WI38 (cell line): ENCODE measurements around the gene PRIMA1.

Source experiments
- H3K4me3 ChIP-seq: 2 replicates; pipeline ENCODE4 v1.5.1; 2011; ENCODE audit warnings: low read depth, mild to moderate bottlenecking, control low read depth, low read length
- TF ChIP-seq, protein P1 (sequence below): IDR thresholded peaks from 2 replicates; pipeline ENCODE4 v1.5.1; 2012; ENCODE audit warnings: low read depth, mild to moderate bottlenecking, control low read depth, low read length

Gene PRIMA1

GRCh38 chr14:93716002-93716745 lies 72.1 kb downstream of the PRIMA1 start:
- TF ChIP-seq, protein P1, sequence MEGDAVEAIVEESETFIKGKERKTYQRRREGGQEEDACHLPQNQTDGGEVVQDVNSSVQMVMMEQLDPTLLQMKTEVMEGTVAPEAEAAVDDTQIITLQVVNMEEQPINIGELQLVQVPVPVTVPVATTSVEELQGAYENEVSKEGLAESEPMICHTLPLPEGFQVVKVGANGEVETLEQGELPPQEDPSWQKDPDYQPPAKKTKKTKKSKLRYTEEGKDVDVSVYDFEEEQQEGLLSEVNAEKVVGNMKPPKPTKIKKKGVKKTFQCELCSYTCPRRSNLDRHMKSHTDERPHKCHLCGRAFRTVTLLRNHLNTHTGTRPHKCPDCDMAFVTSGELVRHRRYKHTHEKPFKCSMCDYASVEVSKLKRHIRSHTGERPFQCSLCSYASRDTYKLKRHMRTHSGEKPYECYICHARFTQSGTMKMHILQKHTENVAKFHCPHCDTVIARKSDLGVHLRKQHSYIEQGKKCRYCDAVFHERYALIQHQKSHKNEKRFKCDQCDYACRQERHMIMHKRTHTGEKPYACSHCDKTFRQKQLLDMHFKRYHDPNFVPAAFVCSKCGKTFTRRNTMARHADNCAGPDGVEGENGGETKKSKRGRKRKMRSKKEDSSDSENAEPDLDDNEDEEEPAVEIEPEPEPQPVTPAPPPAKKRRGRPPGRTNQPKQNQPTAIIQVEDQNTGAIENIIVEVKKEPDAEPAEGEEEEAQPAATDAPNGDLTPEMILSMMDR, result no peak
- no peak overlapping the region for H3K4me3 ChIP-seq

GRCh38 chr14:93715279-93715927 lies 72.9 kb downstream of the PRIMA1 start:
- TF ChIP-seq, protein P1, result no peak

GRCh38 chr14:93714605-93715004 lies 73.7 kb downstream of the PRIMA1 start:
- no peak overlapping the region for H3K4me3 ChIP-seq
- TF ChIP-seq, protein P1, result no peak

More at GRCh38 chr14:93715279-93715927, 72.9 kb downstream of the PRIMA1 start:
- no peak overlapping the region for H3K4me3 ChIP-seq

DNA sequence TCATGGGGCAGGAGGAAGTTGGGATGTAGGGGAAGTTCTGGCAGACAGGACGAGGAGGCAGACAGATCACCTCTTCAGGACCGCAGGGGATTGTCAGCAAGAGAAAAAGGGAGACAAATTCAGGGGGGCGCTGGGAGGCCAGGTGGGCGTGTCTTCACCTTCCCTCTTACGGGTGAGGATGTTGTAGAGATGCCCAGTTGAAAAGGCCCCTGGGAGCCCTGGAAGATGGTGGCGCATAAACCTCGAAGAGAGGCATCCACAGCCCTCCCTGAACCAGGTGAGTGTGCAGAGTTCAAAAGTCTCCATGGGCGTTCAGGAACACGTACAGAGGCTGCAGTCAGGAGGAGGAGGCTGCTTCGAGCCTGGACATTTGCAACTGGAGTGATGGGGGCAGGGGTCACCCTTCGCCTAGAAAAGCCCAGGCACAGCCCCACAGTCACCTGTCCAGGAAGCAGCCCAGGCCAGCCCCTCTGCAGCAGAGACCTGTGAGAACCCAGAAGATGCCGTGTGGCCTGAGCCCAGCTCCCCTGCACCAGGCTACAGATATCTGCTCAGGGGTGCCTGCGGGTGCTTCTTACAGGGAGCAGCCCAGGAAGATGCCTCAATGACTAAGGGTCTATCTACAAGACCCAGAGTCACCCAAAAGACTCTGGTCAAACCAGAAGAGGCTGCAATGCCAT lies 74.4 kb downstream of the PRIMA1 start:
- no peak overlapping the region for H3K4me3 ChIP-seq
- TF ChIP-seq, protein P1, result no peak

DNA sequence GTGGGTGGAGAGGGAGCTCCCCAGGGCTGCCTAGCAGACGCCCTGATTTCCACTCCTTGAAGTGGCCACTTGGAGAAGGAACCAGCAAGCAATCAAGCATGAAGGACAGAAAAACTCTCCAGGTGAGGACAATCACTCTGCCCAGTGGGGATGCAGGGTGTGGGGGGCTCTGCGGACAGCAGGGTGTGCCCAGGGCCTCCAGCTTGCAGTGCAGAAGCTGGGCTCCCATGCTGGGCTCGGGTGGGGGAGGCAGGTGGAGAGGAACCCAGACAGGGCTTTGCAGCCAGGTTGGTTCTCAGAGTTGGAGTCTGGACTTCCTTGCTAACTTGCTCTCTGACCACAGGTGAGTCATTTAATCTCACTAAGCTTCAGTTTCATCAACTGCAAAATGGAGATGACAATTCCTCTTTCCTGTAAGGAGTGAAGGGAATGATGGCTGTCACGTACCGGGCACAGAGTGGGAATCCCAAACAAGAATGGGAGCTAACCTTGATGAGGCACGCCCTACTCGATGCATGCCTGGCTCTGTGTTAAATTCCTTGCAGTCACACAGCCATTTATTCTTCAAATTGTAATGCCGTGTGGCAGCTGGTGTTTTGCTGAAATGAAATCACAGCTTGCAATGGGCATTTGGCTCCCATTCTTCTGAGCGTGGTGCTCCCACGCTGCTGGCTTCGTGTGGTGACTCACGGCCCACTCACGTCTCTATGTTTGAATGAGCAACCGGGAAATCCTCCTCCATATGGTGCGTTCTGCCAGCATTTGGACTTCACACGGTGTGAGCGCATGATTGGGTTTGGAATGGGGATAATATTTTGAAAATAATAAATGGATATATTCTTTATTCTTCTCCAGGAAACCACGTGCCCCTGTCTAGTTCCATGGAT lies 75.2 kb downstream of the PRIMA1 start:
- no peak overlapping the region for H3K4me3 ChIP-seq
- TF ChIP-seq, protein P1, result no peak

- no peak overlapping the region for H3K4me3 ChIP-seq
- TF ChIP-seq, protein P1, result no peak
Measured at GRCh38 chr14:93712079-93712837, 76.0 kb downstream of the PRIMA1 start.
